H1 (cell line): ENCODE measurements around the gene CD46.

Source experiments
- BACH1 ChIP-seq: IDR thresholded peaks from 2 replicates; pipeline ENCODE4 v1.6.1; 2012; ENCODE audit warnings: low read length, improper control_type of control experiment
- EP300 ChIP-seq, 2 experiments: IDR thresholded peaks; 1 replicate in 1 of 2; 2 replicates in 1 of 2; pipeline ENCODE4 v1.6.1; 2011 to 2012; ENCODE audit warnings: low read depth in 2 of 2, low read length in 2 of 2, mild to moderate bottlenecking in 2 of 2, borderline replicate concordance in 1 of 2, inconsistent platforms in 1 of 2, moderate library complexity in 1 of 2
- EZH2 ChIP-seq: fragments of 200-600 bp; sonication (generic); IDR thresholded peaks from 2 replicates; pipeline ENCODE4 v1.7.1; 2012; ENCODE audit warnings: low read depth, mild to moderate bottlenecking, moderate library complexity, low read length, inconsistent platforms; ENCODE audit not compliant: severe bottlenecking
- MAFK ChIP-seq: IDR thresholded peaks from 2 replicates; pipeline ENCODE4 v1.6.1; 2012; ENCODE audit warnings: low read depth, mild to moderate bottlenecking, improper control_type of control experiment, low read length
- PHF8 ChIP-seq: fragments of 200-600 bp; sonication (generic); conservative IDR thresholded peaks from 2 replicates; pipeline ENCODE4 v1.7.1; 2012; ENCODE audit warnings: low read depth, mild to moderate bottlenecking, inconsistent platforms, low read length, moderate library complexity
- POLR2A ChIP-seq, 2 experiments: IDR thresholded peaks; 1 replicate in 1 of 2; 2 replicates in 1 of 2; pipeline ENCODE4 v1.6.1; 2011; ENCODE audit warnings: low read depth in 2 of 2, low read length in 2 of 2, mild to moderate bottlenecking in 2 of 2; ENCODE audit errors: control extremely low read depth in 1 of 2
- RFX5 ChIP-seq: IDR thresholded peaks from 2 replicates; pipeline ENCODE4 v1.6.1; 2011; ENCODE audit warnings: low read depth, low read length, improper control_type of control experiment, borderline replicate concordance
- TCF12 ChIP-seq: IDR thresholded peaks from 2 replicates; pipeline ENCODE4 v1.6.1; 2011; ENCODE audit warnings: low read depth, mild to moderate bottlenecking, low read length
- TF ChIP-seq, protein P1 (sequence below), 3 experiments: IDR thresholded peaks; 1 replicate in 2 of 3; 2 replicates in 1 of 3; pipeline versions ENCODE4 v1.5.1 to v1.6.1; 2011; ENCODE audit warnings: low read length in 3 of 3, mild to moderate bottlenecking in 3 of 3, inconsistent platforms in 2 of 3, low read depth in 1 of 3, moderate library complexity in 1 of 3; ENCODE audit not compliant: insufficient read depth in 1 of 3; ENCODE audit errors: control extremely low read depth in 1 of 3

DNA sequence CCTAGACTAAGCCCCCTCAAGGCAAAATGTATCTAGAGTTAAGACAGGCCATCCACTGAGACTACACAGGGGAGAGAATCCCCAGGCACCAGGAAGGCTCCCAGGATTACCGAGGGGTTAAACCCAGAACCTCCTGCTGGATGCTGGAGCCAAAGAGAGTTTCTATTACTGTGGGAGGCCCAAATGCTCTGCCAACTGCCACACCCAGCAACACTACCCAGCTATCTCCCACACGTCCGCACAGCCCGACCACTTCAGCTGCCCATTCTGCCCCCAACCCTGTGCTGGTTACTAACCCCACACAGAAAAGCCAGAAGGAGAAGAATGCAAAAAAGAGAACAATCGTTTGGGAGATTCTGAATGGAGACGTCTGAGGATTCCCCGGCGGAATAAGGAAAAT, 63.6 kb downstream of the CD46 start:
- no peak for TF ChIP-seq MAFK
- TF ChIP-seq RFX5, result no peak
- no peak for TF ChIP-seq EZH2
- TF ChIP-seq EP300 (IDR thresholded peaks at IDR 0.05; ENCODE audit: borderline replicate concordance in 1 of 2, low read depth in 2 of 2, low read length in 2 of 2), result no peak
- TF ChIP-seq, protein P1, sequence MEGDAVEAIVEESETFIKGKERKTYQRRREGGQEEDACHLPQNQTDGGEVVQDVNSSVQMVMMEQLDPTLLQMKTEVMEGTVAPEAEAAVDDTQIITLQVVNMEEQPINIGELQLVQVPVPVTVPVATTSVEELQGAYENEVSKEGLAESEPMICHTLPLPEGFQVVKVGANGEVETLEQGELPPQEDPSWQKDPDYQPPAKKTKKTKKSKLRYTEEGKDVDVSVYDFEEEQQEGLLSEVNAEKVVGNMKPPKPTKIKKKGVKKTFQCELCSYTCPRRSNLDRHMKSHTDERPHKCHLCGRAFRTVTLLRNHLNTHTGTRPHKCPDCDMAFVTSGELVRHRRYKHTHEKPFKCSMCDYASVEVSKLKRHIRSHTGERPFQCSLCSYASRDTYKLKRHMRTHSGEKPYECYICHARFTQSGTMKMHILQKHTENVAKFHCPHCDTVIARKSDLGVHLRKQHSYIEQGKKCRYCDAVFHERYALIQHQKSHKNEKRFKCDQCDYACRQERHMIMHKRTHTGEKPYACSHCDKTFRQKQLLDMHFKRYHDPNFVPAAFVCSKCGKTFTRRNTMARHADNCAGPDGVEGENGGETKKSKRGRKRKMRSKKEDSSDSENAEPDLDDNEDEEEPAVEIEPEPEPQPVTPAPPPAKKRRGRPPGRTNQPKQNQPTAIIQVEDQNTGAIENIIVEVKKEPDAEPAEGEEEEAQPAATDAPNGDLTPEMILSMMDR (IDR thresholded peaks at IDR 0.05; ENCODE audit: control extremely low read depth in 1 of 3, insufficient read depth in 1 of 3, low read depth in 1 of 3, low read length in 3 of 3), result no peak
- no peak for TF ChIP-seq TCF12
- no peak for TF ChIP-seq POLR2A (IDR thresholded peaks at IDR 0.05; ENCODE audit: control extremely low read depth in 1 of 2, low read depth in 2 of 2, low read length in 2 of 2)
- TF ChIP-seq BACH1, result no peak
- no peak for TF ChIP-seq PHF8
